Fibroblast of lung (primary cell): ENCODE measurements around the gene TNIK. TPM values are rescaled to one million over a fixed set of nuclear protein-coding genes. Genes with fewer than 3 reads are reported as not detected.

Source experiments
- DNase-seq, 2 donors: peaks; one replicate each; pipeline versions ENCODE4 v3.0.0 to v3.0.0-alpha.2; 2010; ENCODE audit warnings: low read depth in 2 of 2
- H2AFZ ChIP-seq: 2 replicates; pipeline ENCODE4 v1.5.1; 2012; ENCODE audit warnings: low read length, control low read depth, inconsistent platforms
- H3K27ac ChIP-seq: 2 replicates; pipeline ENCODE4 v1.5.1; 2011; ENCODE audit warnings: low read length, control low read depth; ENCODE audit not compliant: insufficient read depth
- H3K27me3 ChIP-seq: 2 replicates; pipeline ENCODE4 v1.5.1; 2011; ENCODE audit warnings: mild to moderate bottlenecking, low read length; ENCODE audit not compliant: control insufficient read depth, insufficient read depth
- H3K36me3 ChIP-seq: 2 replicates; pipeline ENCODE4 v1.5.1; 2011; ENCODE audit warnings: low read length; ENCODE audit not compliant: control insufficient read depth, insufficient read depth
- H3K4me1 ChIP-seq: 2 replicates; pipeline ENCODE4 v1.5.1; 2011; ENCODE audit warnings: low read length; ENCODE audit not compliant: control insufficient read depth, insufficient read depth; ENCODE audit errors: extremely low read depth
- H3K4me2 ChIP-seq: 2 replicates; pipeline ENCODE4 v1.5.1; 2011; ENCODE audit warnings: low read length, control low read depth; ENCODE audit not compliant: insufficient read depth; ENCODE audit errors: extremely low read depth
- H3K4me3 ChIP-seq, 4 experiments: fragments of 200-600 bp in 1 of 4; sonication (generic) in 1 of 4; replicated peaks in 1 of 4; 2 replicates each; pipeline ENCODE4 v1.5.1; 2011 to 2016; ENCODE audit warnings: low read length in 4 of 4, low read depth in 3 of 4, mild to moderate bottlenecking in 3 of 4, control low read depth in 2 of 4, inconsistent platforms in 1 of 4, mixed read lengths in 1 of 4; ENCODE audit not compliant: insufficient read depth in 1 of 4; ENCODE audit errors: control extremely low read depth in 1 of 4
- H3K79me2 ChIP-seq: 2 replicates; pipeline ENCODE4 v1.5.1; 2012; ENCODE audit warnings: mild to moderate bottlenecking, low read length, inconsistent platforms; ENCODE audit not compliant: control insufficient read depth, insufficient read depth
- H3K9ac ChIP-seq: 2 replicates; pipeline ENCODE4 v1.5.1; 2011; ENCODE audit warnings: mild to moderate bottlenecking, low read length, control low read depth; ENCODE audit not compliant: insufficient read depth
- H3K9me3 ChIP-seq: 2 replicates; pipeline ENCODE4 v1.5.1; 2012; ENCODE audit warnings: low read depth, low read length; ENCODE audit not compliant: control insufficient read depth, insufficient read depth
- H4K20me1 ChIP-seq: 2 replicates; pipeline ENCODE4 v1.5.1; 2011; ENCODE audit warnings: low read length; ENCODE audit not compliant: control insufficient read depth, insufficient read depth; ENCODE audit errors: extremely low read depth
- CTCF ChIP-seq, 2 donors: IDR thresholded peaks in 1 of 2; conservative IDR thresholded peaks in 1 of 2; 1 replicate in 1 of 2; 2 replicates in 1 of 2; pipeline ENCODE4 v1.5.1; 2011 to 2012; ENCODE audit warnings: low read length in 2 of 2, control low read depth in 1 of 2, inconsistent platforms in 1 of 2, low read depth in 1 of 2, mild to moderate bottlenecking in 1 of 2
- EZH2 ChIP-seq: IDR thresholded peaks from 2 replicates; pipeline ENCODE4 v1.5.1; 2012; ENCODE audit warnings: low read length, control low read depth, mild to moderate bottlenecking; ENCODE audit errors: missing control alignments
- polyA plus RNA-seq, 2 donors: library from polyadenylated mRNA; depleted of rRNA in 1 of 2; stranded (reverse) in 1 of 2; unstranded in 1 of 2; fragments of >200 nt; gene quantifications; 2 replicates each; pipeline ENCODE4 v1.2.1, GENCODE V29; 2011 to 2012; ENCODE audit warnings: missing spikeins in 1 of 2
- total RNA-seq: library from RNA; depleted of rRNA; stranded (reverse); fragments of >200 nt; gene quantifications from 2 replicates; pipeline ENCODE4 v1.2.1, GENCODE V29; 2014

Gene TNIK
- total and polyA plus RNA-seq, 2 donors (not counting 1 experiment from before 2014, with no cell fraction given), result 13.8 to 39.3 TPM

GRCh38 chr3:171095063-171095462 lies 365.1 kb downstream of the TNIK start:
- Histone ChIP-seq H3K4me2 (no peak overlapping the region), H3K4me3 (no peak overlapping the region), H3K79me2 (no peaks in the 10 kb centered on the region), H4K20me1 (no peaks in the 10 kb centered on the region), H2AFZ (no peak overlapping the region), H3K27me3 (no peaks in the 10 kb centered on the region), H3K9me3 (no peaks in the 10 kb centered on the region), H3K4me1 (peaks cover 1% of the 10 kb centered on the region), H3K27ac (no peak overlapping the region), H3K9ac (no peak overlapping the region), H3K36me3 (no peaks in the 10 kb centered on the region)
- no peak for TF ChIP-seq CTCF (conservative IDR thresholded peaks at IDR 0.05 in 1 of 2, IDR thresholded peaks at IDR 0.05 in 1 of 2; ENCODE audit: low read depth in 1 of 2, low read length in 2 of 2)
- DNase-seq, result no peak

DNA sequence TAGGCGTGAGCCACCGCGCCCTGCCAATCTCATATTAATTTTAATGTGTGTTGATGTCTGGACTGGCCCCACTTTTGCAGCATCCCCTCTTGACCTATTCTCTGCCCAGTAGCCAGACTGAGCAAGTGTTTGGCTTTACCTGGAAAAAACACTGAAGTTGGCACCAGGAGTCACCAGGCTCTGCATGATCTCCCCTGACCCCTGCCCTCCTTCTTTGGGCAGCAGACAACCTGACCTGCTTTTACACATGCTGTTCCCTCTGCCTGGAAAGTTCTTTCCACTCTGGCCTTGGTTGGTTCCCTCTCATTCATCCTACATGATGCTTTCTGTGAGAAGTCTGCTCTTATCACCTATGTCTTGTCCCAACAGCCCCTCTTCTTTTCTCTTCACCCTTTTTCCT lies 365.8 kb downstream of the TNIK start:
- no peak overlapping the region for H3K9ac ChIP-seq
- DNase-seq, result no peak
- no peaks in the 10 kb centered on the region for H3K79me2 ChIP-seq
- H2AFZ ChIP-seq, result no peak overlapping the region
- no peak overlapping the region for H3K4me2 ChIP-seq
- TF ChIP-seq EZH2 (no peak), CTCF (conservative IDR thresholded peaks at IDR 0.05 in 1 of 2, IDR thresholded peaks at IDR 0.05 in 1 of 2; ENCODE audit: low read depth in 1 of 2, low read length in 2 of 2) (no peak)
- no peak overlapping the region for H3K27ac ChIP-seq
- no peak overlapping the region for H3K4me3 ChIP-seq
- H3K9me3 ChIP-seq, result no peaks in the 10 kb centered on the region
- H3K27me3 ChIP-seq, result no peaks in the 10 kb centered on the region
- no peaks in the 10 kb centered on the region for H3K36me3 ChIP-seq
- no peaks in the 10 kb centered on the region for H4K20me1 ChIP-seq
- H3K4me1 ChIP-seq, result peaks cover 6% of the 10 kb centered on the region

DNA sequence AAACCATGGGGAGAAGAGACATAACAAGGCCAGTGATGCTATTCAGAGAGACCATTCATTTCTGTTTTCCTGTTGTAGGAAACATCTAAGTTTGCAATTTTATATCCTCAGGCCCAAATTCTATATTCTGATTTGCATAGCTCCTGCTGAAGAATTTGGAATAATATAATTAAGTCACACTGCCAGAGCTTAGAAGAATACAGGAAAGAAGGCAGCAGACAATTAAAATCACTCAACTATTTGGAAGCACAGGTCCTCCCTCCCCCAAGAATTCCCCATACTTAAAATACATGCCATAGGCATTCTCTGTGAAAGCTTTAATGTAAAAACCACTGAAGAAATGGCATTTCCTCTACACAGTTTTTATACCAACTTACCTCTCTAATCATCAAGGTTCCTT lies 366.7 kb downstream of the TNIK start:
- Histone ChIP-seq H3K4me1 (peaks cover 12% of the 10 kb centered on the region), H3K36me3 (no peaks in the 10 kb centered on the region), H2AFZ (no peak overlapping the region), H3K27me3 (no peaks in the 10 kb centered on the region), H3K4me3 (no peak overlapping the region), H3K4me2 (no peak overlapping the region), H4K20me1 (no peaks in the 10 kb centered on the region), H3K27ac (no peak overlapping the region), H3K9ac (no peak overlapping the region), H3K79me2 (no peaks in the 10 kb centered on the region), H3K9me3 (no peaks in the 10 kb centered on the region)
- TF ChIP-seq EZH2 (no peak), CTCF (conservative IDR thresholded peaks at IDR 0.05 in 1 of 2, IDR thresholded peaks at IDR 0.05 in 1 of 2; ENCODE audit: low read depth in 1 of 2, low read length in 2 of 2) (no peak)
- no peak for DNase-seq
